ENCODE measurements around the gene ZSCAN30. TPM values are rescaled to one million over a fixed set of nuclear protein-coding genes. Genes with fewer than 3 reads are reported as not detected.

ZSCAN30 gene
- total RNA-seq, 4 donors from 2014 or later = 12.1 to 27.2 (median 17.6) TPM

DNA sequence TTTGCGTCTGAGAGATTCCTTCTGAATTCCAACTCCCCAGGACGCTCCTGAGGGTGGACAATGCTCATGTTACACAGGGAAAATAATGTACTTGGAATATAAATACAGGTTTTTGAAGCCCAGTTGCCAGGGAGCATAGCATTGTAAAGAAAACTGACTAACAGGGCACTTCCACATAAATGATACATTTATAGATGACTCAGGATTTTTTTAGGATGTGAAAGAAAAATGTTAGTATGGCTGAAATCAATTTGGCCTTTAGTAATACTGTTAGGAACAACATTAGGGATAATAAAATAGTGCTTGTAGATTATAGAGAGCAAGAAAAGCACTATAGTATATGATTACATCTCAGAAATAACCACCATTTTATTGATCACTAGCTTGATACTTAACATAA is 25.6 kb downstream of the ZSCAN30 start:
- Histone ChIP-seq H3K27ac (no peak overlapping the region), H3K4me3 (no peak overlapping the region), H3K9me3 (no peaks in the 10 kb centered on the region), H3K27me3 (no peaks in the 10 kb centered on the region), H3K36me3 (peaks cover 0 to 40% of the 10 kb centered on the region in 2 donors), H3K4me1 (peaks cover 0 to 9% (median 0%) of the 10 kb centered on the region in 3 donors)
- 100% methylated on average over 1 of the region's 2 CpGs; no CpG with 5 or more reads in 1 of the 2 donors for WGBS, 2 donors (ENCODE audit: low coverage in 1 of 2)
- ATAC-seq = no peak
- TF ChIP-seq, protein P1, sequence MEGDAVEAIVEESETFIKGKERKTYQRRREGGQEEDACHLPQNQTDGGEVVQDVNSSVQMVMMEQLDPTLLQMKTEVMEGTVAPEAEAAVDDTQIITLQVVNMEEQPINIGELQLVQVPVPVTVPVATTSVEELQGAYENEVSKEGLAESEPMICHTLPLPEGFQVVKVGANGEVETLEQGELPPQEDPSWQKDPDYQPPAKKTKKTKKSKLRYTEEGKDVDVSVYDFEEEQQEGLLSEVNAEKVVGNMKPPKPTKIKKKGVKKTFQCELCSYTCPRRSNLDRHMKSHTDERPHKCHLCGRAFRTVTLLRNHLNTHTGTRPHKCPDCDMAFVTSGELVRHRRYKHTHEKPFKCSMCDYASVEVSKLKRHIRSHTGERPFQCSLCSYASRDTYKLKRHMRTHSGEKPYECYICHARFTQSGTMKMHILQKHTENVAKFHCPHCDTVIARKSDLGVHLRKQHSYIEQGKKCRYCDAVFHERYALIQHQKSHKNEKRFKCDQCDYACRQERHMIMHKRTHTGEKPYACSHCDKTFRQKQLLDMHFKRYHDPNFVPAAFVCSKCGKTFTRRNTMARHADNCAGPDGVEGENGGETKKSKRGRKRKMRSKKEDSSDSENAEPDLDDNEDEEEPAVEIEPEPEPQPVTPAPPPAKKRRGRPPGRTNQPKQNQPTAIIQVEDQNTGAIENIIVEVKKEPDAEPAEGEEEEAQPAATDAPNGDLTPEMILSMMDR (IDR thresholded peaks at IDR 0.05) = no peak
- TF ChIP-seq POLR2AphosphoS5 (IDR thresholded peaks at IDR 0.05) (no peak), EP300 (IDR thresholded peaks at IDR 0.05) (no peak), POLR2A (IDR thresholded peaks at IDR 0.05) (no peak)

DNA sequence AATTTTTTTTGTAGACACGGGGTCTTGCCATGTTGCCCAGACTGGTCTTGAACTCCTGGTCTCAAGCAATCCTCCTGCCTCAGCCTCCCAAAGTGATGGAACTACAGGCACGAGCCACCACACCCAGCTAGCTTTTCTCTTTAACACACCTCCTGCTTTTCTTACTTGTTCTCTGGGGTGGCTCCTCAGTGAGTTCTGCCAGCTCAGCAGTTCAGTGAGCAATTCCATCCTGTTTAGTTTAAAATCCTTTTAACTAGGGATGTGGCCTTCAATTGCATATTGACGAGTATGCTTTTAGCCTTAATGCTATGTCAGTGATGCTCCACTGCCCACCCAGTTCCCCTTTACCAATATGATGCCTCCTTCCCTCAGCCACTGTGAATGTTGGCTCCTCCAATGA is 33.1 kb downstream of the ZSCAN30 start:
- Histone ChIP-seq H3K9me3 (peaks cover 0 to 9% (median 0%) of the 10 kb centered on the region in 3 donors), H3K27ac (no peak overlapping the region), H3K4me1 (no peaks in the 10 kb centered on the region), H3K27me3 (no peaks in the 10 kb centered on the region), H3K36me3 (peaks cover 0 to 84% of the 10 kb centered on the region in 2 donors), H3K4me3 (no peak overlapping the region)
- 89 to 100% methylated on average over 1 to 3 of the region's 3 CpGs for WGBS, 2 donors (ENCODE audit: low coverage in 1 of 2)
- ATAC-seq = no peak
- TF ChIP-seq EP300 (IDR thresholded peaks at IDR 0.05) = no peak
- no peak for TF ChIP-seq POLR2A (IDR thresholded peaks at IDR 0.05)
- TF ChIP-seq, protein P1 (IDR thresholded peaks at IDR 0.05) = no peak
- TF ChIP-seq POLR2AphosphoS5 (IDR thresholded peaks at IDR 0.05) = no peak

DNA sequence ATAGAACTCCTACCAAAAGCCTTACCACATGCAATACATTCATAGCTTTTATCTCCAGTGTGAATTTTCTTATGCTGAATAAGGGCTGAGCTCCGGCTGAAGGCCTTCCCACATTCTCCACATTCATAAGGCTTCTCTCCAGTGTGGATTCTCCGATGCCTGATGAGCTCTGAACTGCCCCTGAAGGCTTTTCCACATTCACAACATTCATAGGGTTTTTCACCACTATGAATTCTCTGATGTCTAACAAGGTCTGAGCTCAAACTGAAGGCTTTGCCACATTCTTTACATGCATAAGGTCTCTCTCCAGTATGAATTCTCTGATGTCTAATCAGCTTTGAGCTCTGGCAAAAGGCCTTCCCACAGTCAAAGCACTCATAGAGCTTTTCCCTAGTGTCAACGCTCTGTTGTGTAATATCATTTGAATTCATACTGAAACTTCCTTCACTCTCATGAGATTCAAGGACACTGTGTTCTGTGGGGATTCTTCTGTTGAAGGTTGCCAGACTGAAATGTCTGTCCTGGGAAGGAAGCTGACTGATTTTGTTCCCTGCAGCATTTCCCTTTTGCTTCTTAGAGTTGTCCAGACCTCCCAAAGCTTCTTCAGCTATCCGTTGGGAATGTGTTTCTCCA is 36.3 kb downstream of the ZSCAN30 start:
- H3K4me1 ChIP-seq = no peaks in the 10 kb centered on the region
- H3K36me3 ChIP-seq = peaks cover 0 to 88% of the 10 kb centered on the region in 2 donors
- H3K27me3 ChIP-seq = no peaks in the 10 kb centered on the region
- no peak overlapping the region for H3K4me3 ChIP-seq
- TF ChIP-seq EP300 (IDR thresholded peaks at IDR 0.05) (no peak), POLR2AphosphoS5 (IDR thresholded peaks at IDR 0.05) (no peak), POLR2A (IDR thresholded peaks at IDR 0.05) (no peak)
- TF ChIP-seq, protein P1 (IDR thresholded peaks at IDR 0.05) = no peak
- 98 to 100% methylated on average over 3 to 4 of the region's 4 CpGs for WGBS, 2 donors (ENCODE audit: low coverage in 1 of 2)
- no peak for ATAC-seq
- peaks cover 0 to 9% (median 0%) of the 10 kb centered on the region in 3 donors for H3K9me3 ChIP-seq
- H3K27ac ChIP-seq = no peak overlapping the region

GRCh38 chr18:35252466-35252865 is 37.6 kb downstream of the ZSCAN30 start:
- no peaks in the 10 kb centered on the region for H3K4me1 ChIP-seq
- peaks cover 0 to 9% (median 0%) of the 10 kb centered on the region in 3 donors for H3K9me3 ChIP-seq
- no peak overlapping the region for H3K4me3 ChIP-seq
- no peaks in the 10 kb centered on the region for H3K27me3 ChIP-seq
- no peak overlapping the region for H3K27ac ChIP-seq
- WGBS, 2 donors (ENCODE audit: low coverage in 1 of 2) = 93 to 100% methylated on average over 1 of the region's 1 CpG
- no peak for ATAC-seq
- TF ChIP-seq, protein P1 (IDR thresholded peaks at IDR 0.05) = no peak
- TF ChIP-seq POLR2A (IDR thresholded peaks at IDR 0.05) = no peak
- TF ChIP-seq EP300 (IDR thresholded peaks at IDR 0.05) = no peak
- TF ChIP-seq POLR2AphosphoS5 (IDR thresholded peaks at IDR 0.05) = no peak
- H3K36me3 ChIP-seq = peaks cover 0 to 91% of the 10 kb centered on the region in 2 donors

DNA sequence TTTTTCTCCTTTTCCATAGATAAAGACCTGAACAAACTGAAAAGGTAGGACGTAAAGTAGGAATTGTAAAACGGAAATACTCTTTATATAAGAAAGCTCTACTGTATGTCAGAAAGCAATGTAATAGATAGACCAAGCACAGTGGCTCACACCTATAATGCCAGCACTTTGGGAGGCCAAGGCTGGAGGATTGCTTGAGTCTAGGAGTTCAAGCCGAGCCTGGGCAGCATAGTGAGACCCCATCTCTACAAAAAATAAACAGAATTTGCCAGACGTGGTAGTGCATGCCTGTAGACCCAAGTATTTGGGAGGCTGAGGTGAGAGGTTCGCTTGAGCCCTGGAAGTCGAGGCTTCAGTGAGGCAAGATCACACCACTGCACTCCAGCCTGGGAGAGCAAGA is 41.6 kb downstream of the ZSCAN30 start:
- TF ChIP-seq, protein P1 (IDR thresholded peaks at IDR 0.05) = no peak
- Histone ChIP-seq H3K9me3 (peaks cover 0 to 4% (median 0%) of the 10 kb centered on the region in 3 donors), H3K4me3 (no peak overlapping the region), H3K4me1 (peaks cover 0 to 3% (median 0%) of the 10 kb centered on the region in 3 donors), H3K36me3 (peaks cover 0 to 95% of the 10 kb centered on the region in 2 donors), H3K27ac (no peak overlapping the region), H3K27me3 (no peaks in the 10 kb centered on the region)
- ATAC-seq = no peak
- 90% methylated on average over 6 of the region's 6 CpGs for WGBS, 2 donors (ENCODE audit: low coverage in 1 of 2)

Measured in gastroesophageal sphincter (tissue), 4 donors.